Muscle of arm (tissue), 12 donors: ENCODE data around the gene CTIF. TPM values are rescaled to one million over a fixed set of nuclear protein-coding genes. Genes with fewer than 3 reads are reported as not detected.

Source experiments
- DNase-seq: peaks from one replicate; pipeline ENCODE4 v3.0.0-alpha.2; 2013
- polyA plus RNA-seq, 12 donors: library from polyadenylated mRNA; unstranded; fragments of 120-200 nt; gene quantifications; one replicate each; pipeline ENCODE4 v1.2.1, GENCODE V29; 2013; ENCODE audit not compliant: insufficient read length in 12 of 12

The CTIF gene
- polyA plus RNA-seq, 12 donors, result 24.5 to 46.3 (median 38.0) TPM; not detected in 1

DNA sequence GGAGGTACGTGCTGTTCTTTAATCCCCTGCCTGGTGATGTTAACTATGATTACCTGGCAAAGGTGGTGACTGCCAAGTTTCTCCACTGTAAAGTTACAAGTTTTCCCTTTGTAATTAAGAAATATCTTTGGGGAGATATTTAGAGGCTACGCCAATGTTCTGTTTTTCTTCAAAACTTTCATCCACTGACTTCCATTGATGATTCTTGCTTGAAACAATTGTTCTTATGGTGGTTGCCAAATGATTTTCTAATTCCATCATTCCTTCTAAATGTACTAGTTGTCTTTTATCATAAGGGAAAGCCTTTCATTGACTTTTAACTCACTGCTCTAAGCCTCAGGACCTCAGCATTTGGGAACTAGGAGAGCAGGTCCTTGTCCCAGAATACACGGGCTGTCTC lies 206.5 kb downstream of the CTIF start:
- no peak for DNase-seq

DNA sequence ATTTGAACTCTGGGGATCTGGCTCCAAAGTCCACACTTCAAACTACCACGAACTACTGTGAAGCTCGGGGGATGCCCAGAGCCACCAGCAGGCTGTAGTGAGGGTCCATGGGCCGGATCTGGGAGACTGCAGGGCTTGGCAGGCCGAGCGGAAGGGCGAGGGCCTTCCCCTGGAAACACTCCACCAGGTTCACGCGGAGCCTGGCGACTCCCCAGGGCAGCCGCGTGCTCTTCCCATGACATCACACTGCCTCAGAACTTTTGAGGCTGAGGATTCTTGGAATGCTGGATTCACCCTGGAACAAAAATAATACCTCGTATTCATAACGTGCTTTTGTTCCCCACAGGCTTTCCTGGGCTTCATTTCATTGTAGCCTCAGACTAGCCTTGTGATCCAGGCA lies 210.9 kb downstream of the CTIF start:
- peak; percentile 77 for DNase-seq

DNA sequence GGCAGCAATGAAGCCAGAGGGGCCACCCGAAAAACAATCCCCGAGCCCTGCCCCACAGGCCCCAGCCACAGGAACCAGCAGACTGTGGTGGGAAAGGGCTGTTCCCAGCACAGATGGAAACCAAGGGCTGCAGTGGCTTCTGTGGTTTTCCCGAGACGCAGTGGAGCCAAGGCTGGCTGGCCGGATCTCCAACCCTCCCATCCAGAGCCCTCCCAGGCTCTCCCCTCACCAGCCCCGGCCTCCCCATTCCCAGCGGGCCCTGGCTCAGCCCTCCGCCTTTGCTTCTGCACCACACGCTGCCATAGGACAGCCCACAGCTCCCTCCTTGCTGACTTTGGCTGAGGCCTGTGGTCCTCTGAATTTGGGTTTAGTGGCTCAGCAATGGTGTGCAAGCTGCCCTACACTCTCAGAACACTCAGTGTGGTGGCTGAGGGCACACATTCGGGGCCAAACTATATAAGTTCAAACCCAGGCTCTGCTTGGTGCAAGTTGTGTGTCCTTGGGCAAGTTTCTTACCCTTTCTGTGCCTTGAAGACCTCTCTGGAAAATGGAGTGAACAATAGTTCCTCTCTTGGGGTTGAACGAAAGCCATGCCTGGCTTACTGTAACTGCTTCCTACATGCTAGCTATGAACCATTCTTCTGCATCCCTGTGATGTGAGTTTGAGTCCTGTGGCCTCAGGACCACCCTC lies 211.8 kb downstream of the CTIF start:
- no peak for DNase-seq

DNA sequence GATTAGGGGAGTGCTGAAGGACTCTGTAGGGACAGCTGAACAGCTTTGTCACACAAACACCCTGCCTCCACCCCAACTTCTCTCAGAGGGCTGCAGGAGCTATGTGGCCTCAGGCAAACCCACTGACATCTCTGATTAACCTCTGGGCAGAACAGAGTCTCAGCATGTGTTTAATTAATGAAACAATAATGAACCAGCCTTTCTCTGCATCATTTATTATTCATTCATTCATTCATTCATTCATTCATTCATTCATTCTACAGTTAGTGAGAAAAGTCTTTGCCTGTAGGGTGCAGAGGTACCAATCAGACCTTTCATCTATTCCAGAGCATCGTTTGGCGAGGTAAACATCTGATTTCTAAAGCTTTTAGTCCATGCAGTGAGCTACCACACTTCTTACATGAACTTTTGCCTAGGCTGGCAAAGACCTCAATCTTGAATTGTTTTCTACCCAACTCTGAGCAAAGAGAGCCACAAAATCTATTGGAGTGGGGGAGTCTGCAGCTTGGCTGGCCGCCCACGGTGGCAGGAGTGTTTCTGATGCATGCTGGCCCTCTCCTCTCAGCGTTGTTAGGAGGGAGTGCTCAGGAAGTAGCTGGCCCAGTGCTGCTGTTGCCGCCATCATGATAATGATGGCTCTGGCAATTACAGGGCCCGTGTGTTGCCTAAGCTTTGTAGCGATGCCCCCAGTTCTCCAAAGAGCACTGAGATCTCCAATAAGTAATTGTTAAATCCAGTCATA lies 213.1 kb downstream of the CTIF start:
- no peak for DNase-seq

DNA sequence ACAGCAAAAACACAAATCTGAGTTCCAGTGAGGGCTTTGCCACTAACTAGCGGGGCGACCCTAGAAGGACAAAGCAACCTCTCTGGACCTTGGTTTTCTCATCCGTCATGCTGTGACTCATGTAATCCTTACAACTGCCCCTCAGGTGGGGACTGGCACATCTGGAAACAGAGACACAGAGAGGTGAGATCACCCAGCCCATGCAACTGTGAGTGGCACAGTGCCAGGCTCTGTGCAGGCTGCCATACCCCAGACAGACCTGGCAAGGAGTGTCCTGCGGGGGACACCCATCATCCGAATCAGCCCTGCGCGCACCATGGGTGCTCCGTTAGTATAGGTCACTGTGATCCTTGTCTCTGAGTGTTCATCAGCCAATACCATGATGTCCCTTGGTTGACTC lies 213.6 kb downstream of the CTIF start:
- DNase-seq, result no peak

DNA sequence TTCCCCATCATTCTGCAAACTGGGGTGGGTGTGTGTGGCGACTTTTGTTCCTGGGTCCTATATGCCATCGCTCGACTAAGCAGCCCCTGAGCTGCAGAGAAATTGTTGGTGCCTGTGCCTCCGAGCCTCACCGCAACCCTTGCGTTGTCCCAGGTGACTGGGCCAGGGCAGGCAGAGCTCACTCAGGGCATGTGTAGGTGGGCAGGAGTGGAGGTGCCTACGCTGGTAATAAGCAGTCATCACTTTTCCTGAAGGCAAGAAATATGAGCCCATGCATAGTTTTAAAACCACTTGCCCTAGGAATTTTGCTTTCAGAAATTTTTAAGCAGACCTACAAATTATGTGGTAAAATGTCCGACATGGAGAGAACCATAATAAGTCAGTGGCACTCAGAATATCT lies 214.1 kb downstream of the CTIF start:
- no peak for DNase-seq

DNA sequence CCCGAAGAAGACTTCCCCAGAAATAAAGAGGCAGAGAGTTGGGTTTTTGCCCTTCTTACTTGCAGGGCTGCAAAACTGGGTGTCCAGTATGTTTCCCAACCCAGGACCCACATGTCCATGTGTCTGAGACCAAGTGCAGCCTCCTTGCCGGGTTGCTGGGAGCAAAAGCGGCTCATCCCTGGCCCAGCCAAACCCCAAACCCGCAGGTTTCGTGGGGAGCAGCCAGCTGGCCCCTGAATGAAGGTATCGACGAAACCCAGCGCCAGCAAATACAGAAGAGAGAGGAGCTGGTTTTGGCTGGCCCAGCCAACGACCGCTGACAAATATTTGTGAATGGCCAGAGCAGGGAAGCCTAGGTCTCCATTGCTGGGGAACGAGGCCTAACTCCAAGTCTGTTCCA lies 214.9 kb downstream of the CTIF start:
- no peak for DNase-seq

DNA sequence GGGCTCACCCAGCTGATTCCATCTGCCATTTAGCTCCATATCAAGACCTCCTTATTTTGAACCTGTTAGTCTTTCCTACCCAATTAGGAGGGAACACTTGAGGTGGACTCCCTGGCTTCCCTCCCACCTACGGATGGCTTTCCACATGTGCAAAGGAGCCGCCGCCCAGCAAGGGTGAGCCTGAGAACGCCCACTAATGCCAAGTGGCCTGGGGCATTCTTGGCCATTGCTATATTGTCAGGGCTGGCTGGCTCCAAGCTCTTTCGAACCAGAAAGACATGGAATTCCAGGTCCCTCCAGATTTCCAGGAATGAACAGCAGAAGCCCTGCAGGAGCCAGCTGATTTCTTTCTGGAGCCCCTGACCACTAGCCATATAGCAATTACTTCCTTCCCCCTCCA lies 215.7 kb downstream of the CTIF start:
- DNase-seq, result no peak

DNA sequence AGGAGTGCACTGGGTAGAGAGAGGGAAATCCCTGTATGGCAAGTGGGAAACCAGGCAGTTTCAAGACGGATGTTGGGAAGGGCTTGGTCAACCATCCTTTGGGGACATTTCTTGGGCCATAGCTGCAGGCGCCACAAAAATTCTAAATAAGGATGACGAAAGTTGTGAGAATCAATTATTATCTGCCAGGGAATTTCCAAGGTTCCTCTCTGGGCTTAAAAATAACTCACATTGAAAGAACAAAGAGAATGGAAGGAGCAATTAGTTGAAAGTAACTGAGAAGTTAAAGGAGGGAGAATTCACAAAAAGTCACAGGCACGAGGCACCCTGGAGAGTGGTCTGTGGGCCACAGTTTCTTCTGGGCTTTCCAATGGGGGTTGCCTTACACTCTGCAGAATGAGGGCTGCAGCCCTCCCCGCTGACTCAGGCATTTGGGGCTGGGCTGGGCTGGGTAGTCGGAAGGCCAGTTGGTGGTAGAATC lies 216.2 kb downstream of the CTIF start:
- no peak for DNase-seq

DNA sequence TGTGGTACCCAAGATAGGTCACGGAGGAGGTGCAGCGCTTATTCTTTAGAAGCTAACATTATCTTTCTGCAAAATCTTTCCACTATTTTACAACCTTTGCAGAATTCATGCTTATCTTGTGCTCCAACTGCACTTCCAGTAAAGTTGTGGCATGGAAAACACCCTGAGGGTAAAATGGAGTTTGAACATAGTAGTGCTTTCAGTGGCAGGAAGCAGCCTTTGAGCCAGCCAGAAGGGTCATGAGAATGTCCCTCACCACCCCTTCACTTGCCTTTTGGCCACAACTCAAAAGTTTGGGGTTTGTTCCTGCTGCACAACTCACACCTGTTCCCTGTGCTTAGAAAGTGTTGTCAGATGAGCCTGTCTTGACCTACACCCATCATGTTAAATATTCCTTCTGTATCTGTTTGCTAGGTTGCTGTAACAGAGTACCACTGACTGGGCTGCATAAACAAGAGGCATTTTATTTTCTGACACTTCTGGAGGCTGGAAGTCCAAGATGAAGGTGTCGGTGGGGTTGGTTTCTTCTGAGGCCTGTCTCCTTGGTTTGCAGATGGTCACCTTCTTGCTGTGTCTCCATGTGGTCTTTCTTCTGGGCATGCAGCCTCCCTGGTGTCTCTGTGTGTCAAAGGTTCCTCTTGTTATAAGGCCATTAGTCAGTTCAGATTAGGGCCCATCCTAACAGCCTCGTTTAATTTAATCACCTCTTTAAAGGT lies 217.8 kb downstream of the CTIF start:
- DNase-seq, result no peak

DNA sequence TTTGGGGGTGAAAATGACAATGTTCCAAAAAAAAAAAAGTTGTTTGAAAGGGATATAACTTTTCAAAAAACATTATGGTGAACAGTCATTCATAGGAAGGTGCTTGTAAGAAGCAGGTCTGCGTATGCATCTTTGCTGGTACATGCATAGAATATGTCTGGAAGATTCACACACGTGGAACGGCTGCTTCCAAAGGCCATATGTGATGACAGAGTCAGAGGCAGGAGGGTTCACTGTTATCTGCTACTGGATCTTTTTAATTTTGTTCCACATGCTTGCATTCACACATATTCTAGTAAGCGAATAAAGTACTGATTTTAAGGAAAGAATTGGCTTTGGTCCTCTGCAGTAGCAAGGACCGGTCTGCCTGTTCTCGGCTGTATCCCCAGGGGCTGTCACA lies 218.5 kb downstream of the CTIF start:
- DNase-seq, result no peak

DNA sequence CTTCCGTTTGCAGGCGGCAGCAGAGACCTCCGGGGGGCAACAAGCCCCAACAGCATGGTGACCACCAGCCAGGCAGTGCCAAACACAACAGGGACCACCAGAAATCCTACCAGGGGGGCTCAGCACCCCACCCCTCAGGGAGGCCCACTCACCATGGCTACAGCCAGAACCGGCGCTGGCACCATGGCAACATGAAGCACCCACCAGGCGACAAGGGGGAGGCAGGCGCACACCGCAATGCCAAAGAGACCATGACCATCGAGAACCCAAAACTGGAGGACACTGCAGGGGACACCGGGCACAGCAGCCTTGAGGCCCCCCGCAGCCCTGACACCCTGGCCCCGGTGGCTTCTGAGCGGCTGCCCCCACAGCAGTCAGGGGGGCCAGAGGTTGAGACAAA lies 219.1 kb downstream of the CTIF start:
- DNase-seq, result no peak

DNA sequence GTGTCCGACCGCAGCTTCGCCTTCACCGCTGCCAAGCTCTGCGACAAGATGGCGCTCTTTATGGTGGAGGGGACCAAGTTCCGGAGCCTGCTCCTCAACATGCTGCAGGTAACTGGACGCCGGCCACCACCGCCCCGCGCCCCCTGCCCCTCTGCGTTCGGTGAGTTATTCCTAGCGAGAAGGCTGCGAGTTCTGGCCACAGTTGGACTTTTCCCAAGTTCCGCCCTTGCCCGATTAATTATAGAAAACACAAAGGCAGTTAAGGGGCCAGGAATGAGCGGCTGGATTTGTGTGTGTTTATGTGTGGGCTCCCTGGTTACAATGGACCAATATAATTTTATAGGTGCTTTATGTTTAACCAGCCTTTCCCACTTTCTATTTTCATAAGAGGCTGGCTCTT lies 222.8 kb downstream of the CTIF start:
- DNase-seq, result no peak

DNA sequence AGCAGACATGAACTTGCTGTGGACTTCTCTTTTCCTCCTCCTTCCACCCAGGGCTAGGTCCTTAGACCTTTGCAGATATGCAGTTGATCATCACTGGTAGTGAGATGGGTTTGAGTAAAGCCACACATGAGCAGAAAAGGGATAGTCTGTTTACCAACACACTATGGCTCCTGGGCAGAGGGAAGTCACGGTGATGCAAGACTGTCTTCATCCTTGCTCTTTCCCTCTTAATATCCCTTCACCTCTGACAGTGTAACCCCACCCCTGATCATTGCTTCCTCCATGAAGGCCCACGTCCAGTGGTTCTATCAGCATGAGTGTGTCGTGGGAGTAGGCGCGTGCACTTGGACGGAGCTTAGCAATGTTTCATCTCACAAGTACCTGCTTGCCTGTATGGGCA lies 223.2 kb downstream of the CTIF start:
- DNase-seq, result no peak

DNA sequence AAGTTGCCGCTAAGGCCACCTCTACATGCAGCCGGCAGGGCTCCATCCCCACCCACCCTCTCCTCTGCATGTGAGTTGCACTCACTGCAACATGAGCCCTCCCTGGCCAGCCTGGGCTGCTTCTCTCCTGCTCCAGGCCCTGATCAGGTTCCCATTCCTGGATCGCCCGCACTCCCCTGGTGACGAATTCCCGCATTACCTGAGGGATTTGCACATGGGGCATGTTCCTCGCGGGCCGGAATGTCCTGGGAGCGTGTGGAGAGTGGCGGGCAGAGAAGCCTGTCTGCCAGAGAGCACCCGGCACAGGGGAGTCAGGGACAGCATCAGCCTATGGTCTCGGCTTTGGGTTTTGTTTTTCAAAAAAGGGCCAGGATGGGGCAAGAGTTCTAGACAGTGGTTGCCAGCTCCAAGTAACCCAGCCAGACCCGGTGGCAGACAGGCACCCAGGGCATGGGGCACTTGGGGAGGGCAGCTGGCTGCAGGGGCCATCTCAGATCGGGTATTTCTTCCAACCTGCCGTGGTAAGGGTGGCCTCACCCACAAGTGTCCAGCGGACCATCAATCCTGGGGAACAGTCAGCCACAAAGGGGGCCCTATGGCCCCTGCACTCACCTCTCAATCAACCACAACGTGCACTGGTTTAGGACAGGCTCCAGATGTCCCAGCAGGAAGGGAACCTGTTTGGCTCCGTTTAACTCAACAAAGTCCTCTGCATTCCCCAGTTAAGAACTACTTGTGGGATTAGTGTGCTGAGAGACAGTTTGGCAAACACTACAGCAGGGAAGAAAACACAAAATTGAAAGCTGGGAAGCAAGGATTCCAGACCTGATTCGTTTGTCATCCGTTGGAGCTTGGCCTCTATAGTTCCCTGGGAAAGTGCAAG lies 224.2 kb downstream of the CTIF start:
- DNase-seq, result no peak

DNA sequence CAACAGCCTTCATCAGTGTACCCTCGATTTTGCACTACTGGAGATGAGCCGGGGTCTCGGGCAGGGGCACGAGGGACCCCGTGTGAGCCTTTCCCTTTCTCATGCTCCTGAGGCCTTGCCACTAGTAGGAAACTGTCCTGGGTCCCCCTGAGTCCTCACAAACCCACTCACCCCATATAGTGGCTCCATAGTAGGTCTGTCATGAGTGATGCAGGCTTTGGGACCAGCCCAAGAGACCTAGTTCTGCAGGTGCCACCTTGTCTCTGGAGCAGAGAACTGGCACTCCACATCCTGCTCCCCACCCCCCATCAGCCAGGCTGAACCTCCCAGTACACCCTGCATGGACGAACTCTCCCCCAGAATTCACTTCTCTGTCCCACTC lies 224.9 kb downstream of the CTIF start:
- no peak for DNase-seq

DNA sequence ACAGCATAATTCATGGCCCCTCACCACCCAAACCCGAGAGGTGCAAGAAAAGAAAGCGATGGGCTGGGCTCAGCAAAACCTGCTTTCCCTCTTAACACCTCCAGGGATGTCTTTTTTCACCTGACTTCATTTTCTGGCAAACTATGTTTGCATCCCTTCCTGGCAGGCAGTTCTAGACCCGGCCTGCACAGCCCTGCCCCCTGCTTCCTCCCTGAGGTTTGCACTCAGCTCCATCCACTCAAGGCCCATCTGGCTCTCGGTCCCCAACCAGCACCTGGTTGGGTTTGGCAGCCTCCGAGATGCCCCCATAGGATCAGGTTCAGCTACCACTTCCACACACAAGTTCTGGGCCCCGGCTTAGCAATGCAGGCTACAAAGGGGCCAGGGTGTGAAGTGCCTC lies 226.2 kb downstream of the CTIF start:
- no peak for DNase-seq

DNA sequence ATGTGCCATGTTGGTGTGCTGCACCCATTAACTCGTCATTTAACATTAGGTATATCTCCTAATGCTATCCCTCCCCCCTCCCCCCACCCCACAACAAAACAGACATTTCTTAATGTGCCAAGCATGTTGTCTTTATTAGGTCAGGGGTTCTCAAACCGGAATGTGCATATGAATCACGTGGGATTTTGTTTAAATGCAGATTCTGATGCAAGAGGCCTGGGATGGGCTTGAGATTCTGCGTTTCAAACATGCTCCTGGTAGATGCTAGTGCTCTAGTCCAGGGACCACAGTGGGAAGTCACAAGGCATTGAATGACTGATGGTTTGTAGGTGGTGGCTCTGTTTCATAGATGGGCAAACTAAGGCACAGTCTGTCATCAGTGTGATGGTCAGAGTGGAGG lies 227.2 kb downstream of the CTIF start:
- DNase-seq, result no peak

DNA sequence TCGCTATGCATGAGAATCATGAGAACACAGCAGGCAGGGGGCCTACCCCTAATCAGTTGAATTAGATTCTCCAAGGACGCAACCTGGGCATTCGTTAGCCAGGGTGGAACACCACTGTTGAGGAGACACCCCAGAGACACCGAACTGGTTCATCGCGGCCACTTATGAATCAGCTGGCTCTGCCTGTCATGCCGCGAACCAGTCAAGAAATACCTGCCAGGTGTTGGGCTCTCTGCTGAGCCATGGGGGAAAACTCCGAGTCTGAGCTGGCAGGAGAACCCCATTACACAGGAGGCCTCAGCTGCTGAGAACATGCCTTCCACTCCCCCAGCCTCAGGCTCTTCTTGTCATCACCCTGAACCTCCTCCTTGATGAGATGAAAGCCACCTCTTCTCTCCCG lies 227.7 kb downstream of the CTIF start:
- DNase-seq, result no peak

DNA sequence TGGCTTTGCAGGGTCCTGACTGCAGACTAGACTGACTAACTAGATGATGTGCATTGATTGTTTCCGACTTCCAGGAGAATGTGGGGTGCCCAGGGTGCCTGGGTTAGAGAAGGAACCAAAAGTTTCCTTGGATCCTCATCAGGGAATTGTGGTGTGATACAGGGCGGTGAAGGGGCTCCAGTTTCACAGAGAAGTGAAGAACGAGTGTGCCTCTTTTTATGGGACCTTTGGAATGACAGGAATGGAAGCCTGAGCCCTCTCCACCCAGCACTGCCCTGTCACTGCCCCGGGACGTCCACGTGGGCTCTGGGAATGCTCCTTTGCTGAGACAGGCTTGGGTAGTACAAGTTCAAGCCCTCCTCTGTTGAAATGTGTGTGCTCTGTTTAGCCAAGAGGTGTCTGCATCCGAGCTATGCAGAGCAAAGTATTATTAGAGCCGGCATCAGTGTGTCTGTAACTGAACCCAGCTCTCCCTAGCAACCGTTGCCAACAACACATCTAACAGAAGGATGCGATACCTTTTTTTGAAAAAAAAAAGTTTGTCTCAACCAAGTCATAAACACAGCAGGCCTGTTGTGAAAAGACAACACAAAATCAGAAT lies 228.4 kb downstream of the CTIF start:
- no peak for DNase-seq

DNA sequence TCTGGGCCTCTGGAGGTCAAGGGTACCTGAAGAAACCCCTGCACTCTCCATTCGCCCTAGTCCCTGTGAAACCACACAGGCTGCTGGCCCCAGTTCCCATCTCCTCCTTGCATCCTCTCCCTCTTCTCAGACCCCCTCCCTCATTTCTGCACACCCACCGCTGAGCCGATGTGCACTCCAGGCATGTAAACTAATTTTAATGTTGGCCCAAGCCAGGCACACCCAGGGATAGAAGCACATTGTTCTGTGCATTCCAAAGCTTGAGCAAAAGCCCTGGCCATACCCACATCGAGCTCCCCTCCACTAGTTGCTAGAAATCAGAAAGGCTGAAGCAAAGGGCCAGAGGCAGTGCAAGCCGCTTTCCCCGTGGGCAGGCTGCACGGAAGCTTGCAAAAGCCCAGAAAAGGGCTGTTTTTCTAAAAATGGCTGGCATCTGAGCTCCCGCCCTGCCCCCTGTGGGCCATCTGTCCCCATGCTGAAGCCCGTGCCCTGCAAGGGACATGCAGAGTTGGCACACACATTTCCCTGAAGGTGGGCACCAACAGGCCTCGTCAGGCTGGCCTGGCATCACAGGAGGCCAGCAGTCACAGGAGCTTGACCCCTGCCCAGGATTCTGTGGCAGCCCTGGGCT lies 230.3 kb downstream of the CTIF start:
- DNase-seq, result no peak
